ENCODE data around the gene NOLC1. TPM values are rescaled to one million over a fixed set of nuclear protein-coding genes. Genes with fewer than 3 reads are reported as not detected.
A peak's percentile ranks its signal among the peaks of the same experiment; 100 is the strongest.

The NOLC1 gene
- total RNA-seq, 4 donors from 2014 or later = 28.7 to 83.8 (median 48.5) TPM

- Histone ChIP-seq H3K27ac (replicated peaks in 1 of 4) (no peak overlapping the region), H3K4me1 (peaks cover 7 to 8% (median 8%) of the 10 kb centered on the region in 4 donors), H3K36me3 (peaks cover 40 to 89% (median 81%) of the 10 kb centered on the region in 4 donors), H3K4me3 (no peak overlapping the region), H3K9me3 (no peaks in the 10 kb centered on the region), H3K27me3 (no peaks in the 10 kb centered on the region)
- intact Hi-C loops (cut with DNase I) = no loop called here
- 97% methylated on average over 14 of the region's 17 CpGs for WGBS
- TF ChIP-seq EP300 (IDR thresholded peaks at IDR 0.05) (no peak), CTCF (IDR thresholded peaks at IDR 0.05) (no peak), POLR2AphosphoS5 (IDR thresholded peaks at IDR 0.05) (no peak), POLR2A (IDR thresholded peaks at IDR 0.05; ENCODE audit: low read depth) (no peak)
- DNase-seq (ENCODE audit: extremely low spot score) = no peak
These were observed 5.2 kb upstream of the NOLC1 start for GRCh38 chr10:102146971-102147428.

- intact Hi-C loops (cut with DNase I) = no loop called here
- WGBS = 100% methylated on average over 1 of the region's 1 CpG
- no peak for TF ChIP-seq EP300 (IDR thresholded peaks at IDR 0.05)
- TF ChIP-seq POLR2A (IDR thresholded peaks at IDR 0.05; ENCODE audit: low read depth) = no peak
- TF ChIP-seq CTCF (IDR thresholded peaks at IDR 0.05) = no peak
- no peak for TF ChIP-seq POLR2AphosphoS5 (IDR thresholded peaks at IDR 0.05)
- Histone ChIP-seq H3K9me3 (no peaks in the 10 kb centered on the region), H3K36me3 (peaks cover 37 to 83% (median 76%) of the 10 kb centered on the region in 4 donors), H3K4me1 (peaks cover 7 to 9% (median 8%) of the 10 kb centered on the region in 4 donors), H3K27ac (replicated peaks in 1 of 4) (no peak overlapping the region), H3K4me3 (no peak overlapping the region), H3K27me3 (no peaks in the 10 kb centered on the region)
- no peak for DNase-seq (ENCODE audit: extremely low spot score)
These were observed 4.6 kb upstream of the NOLC1 start for GRCh38 chr10:102147561-102147960.

GRCh38 chr10:102148275-102148674 is 3.9 kb upstream of the NOLC1 start:
- Histone ChIP-seq H3K4me1 (peaks cover 14 to 16% (median 15%) of the 10 kb centered on the region in 4 donors), H3K27ac (replicated peaks in 1 of 4) (no peak overlapping the region), H3K36me3 (peaks cover 37 to 76% (median 69%) of the 10 kb centered on the region in 4 donors), H3K4me3 (no peak overlapping the region), H3K27me3 (no peaks in the 10 kb centered on the region), H3K9me3 (no peaks in the 10 kb centered on the region)
- intact Hi-C loops (cut with DNase I) = no loop called here
- 92% methylated on average over 13 of the region's 13 CpGs for WGBS
- no peak for TF ChIP-seq POLR2A (IDR thresholded peaks at IDR 0.05; ENCODE audit: low read depth)
- no peak for TF ChIP-seq POLR2AphosphoS5 (IDR thresholded peaks at IDR 0.05)
- no peak for DNase-seq (ENCODE audit: extremely low spot score)

GRCh38 chr10:102150970-102151773 is 1.0 kb upstream of the NOLC1 start:
- TF ChIP-seq POLR2A (IDR thresholded peaks at IDR 0.05; ENCODE audit: low read depth) (no peak), CTCF (IDR thresholded peaks at IDR 0.05) (no peak), EP300 (IDR thresholded peaks at IDR 0.05) (no peak), POLR2AphosphoS5 (IDR thresholded peaks at IDR 0.05) (no peak)
- Histone ChIP-seq H3K36me3 (peaks cover 25 to 67% (median 62%) of the 10 kb centered on the region in 4 donors), H3K4me3 (peak overlapping the region; percentile 73 to 89 (median 86)), H3K27me3 (no peaks in the 10 kb centered on the region), H3K9me3 (no peaks in the 10 kb centered on the region), H3K27ac (replicated peaks in 1 of 4) (peak overlapping the region; percentile 83 to 98 (median 90)), H3K4me1 (peaks cover 24 to 34% (median 28%) of the 10 kb centered on the region in 4 donors)
- intact Hi-C loops (cut with DNase I) = loop anchor here (5.0 to 10.0 kb wide), 2 partner anchors 334 to 354 kb away; partner anchors contain the start of genes ACTR1A, OGA and SUFU
- 79% methylated on average over 3 of the region's 3 CpGs for WGBS
- DNase-seq (ENCODE audit: extremely low spot score) = no peak

- DNase-seq (ENCODE audit: extremely low spot score) = no peak
- Histone ChIP-seq H3K4me3 (peak overlapping the region; percentile 73 to 89 (median 86)), H3K9me3 (no peaks in the 10 kb centered on the region), H3K36me3 (peaks cover 23 to 67% (median 59%) of the 10 kb centered on the region in 4 donors), H3K27me3 (no peaks in the 10 kb centered on the region), H3K27ac (replicated peaks in 1 of 4) (peak overlapping the region; percentile 83 to 98 (median 90)), H3K4me1 (peaks cover 24 to 34% (median 28%) of the 10 kb centered on the region in 4 donors)
- no peak for TF ChIP-seq POLR2A (IDR thresholded peaks at IDR 0.05; ENCODE audit: low read depth)
- no peak for TF ChIP-seq CTCF (IDR thresholded peaks at IDR 0.05)
- no peak for TF ChIP-seq EP300 (IDR thresholded peaks at IDR 0.05)
- no peak for TF ChIP-seq POLR2AphosphoS5 (IDR thresholded peaks at IDR 0.05)
- WGBS = 0% methylated on average over 7 of the region's 19 CpGs
- intact Hi-C loops (cut with DNase I) = loop anchor here (5.0 to 10.0 kb wide), 2 partner anchors 335 to 352 kb away; partner anchors contain the start of genes ACTR1A, OGA and SUFU
These were observed 329 bp downstream of the NOLC1 start for GRCh38 chr10:102152545-102152890.
